HG03066 (cell line): ENCODE data around the gene KIR3DL1.
"Not testable (repeated sequence)": the region's sequence is repeated elsewhere in the genome, so short reads cannot be mapped to it uniquely, and the experiment has no call there.

Experiments used
- ATAC-seq: cut with Tn5 transposase; IDR thresholded peaks from one replicate; pipeline ENCODE4 v1.9.1; 2021; ENCODE audit warnings: low read depth; ENCODE audit not compliant: unreplicated experiment

The KIR3DL1 gene

DNA sequence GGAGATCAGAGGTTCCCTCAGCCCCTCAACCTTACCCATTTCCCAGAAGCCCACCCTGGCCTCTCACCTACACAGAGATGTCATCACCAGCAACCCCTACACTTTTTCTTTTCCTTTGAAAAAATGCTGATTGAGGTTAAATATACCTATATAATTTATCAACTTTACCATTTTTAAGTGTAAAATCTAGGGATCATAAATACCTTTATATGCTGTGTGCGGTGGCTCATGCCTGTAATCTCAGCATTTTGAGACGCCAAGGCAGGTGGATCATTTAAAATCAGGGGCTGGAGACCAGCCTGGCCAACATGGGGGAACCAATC lies 9.8 kb upstream of the KIR3DL1 start:
- ATAC-seq = no peak

- ATAC-seq = not testable (repeated sequence)
Observed at GRCh38 chr19:54814571-54814970, 1.7 kb upstream of the KIR3DL1 start.

GRCh38 chr19:54817670-54818536 lies 1.6 kb downstream of the KIR3DL1 start:
- ATAC-seq = no peak

DNA sequence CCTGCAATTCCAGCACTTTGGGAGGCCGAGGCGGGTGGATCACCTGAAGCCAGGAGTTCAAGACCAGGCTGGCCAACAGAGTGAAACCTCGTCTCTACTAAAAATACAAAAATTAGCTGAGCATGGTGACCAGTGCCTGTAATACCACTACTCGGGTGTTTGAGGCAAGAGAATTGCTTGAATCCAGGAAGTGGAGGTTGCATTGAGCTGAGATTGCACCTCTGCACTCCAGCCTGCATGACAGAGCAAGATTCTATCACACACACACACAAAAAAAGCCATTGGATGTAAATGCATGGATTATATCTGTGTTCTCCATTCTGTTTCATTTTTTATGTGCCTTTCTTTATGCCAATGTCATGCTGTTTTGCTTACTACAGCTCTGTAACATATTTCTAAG lies 8.1 kb downstream of the KIR3DL1 start:
- ATAC-seq = not testable (repeated sequence)

- not testable (repeated sequence) for ATAC-seq
Observed at GRCh38 chr19:54825326-54825725, 9.1 kb downstream of the KIR3DL1 start.

DNA sequence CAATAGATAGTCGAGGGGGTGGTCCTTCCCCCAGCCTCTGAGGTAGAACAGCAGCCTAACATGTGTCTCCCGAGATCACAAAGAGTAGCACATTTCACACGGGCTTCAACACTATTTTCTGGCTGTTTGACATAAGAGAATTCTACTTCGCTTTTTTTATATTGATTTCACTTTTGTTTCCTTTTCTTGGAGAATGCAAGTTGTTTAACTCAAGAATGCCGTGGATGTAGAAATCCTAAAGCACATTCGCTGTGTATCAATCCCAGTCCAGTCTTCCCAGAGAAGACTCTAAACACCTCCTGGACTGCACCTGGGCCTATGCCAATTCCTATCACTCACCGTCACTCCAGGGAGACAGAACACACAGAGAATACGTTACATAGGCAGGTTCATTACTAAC lies 11.8 kb downstream of the KIR3DL1 start:
- ATAC-seq = not testable (repeated sequence)

- ATAC-seq = not testable (repeated sequence)
Observed at GRCh38 chr19:54832496-54832895, 16.2 kb downstream of the KIR3DL1 start, which contains the start of gene KIR2DS4. Gene KIR2DS4, plus strand, starts transcription at chr19:54832676.

DNA sequence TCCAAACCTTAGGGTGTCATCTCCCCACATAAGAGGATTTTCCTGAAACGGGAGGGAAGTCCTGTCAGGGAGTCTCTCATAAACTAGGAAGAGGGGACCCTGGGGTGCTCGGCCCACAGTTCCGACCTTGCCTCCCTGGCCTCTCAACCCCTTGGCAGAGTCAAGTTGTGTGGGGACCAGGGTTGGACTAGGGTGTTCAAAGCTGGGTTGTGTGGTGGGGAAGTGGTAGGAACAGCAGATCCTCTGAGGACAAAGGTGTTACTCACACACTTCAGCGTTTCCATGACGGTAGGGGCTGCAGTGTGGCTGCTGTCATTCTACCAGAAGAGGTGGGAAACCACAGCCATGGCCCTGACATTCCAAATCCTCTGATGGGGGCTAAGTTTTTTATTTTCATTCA lies 18.9 kb downstream of the KIR3DL1 start:
- ATAC-seq = not testable (repeated sequence)

GRCh38 chr19:54837522-54837921 lies 21.3 kb downstream of the KIR3DL1 start:
- ATAC-seq = not testable (repeated sequence)

GRCh38 chr19:54843171-54843570 lies 26.9 kb downstream of the KIR3DL1 start:
- not testable (repeated sequence) for ATAC-seq

GRCh38 chr19:54850061-54850640 lies 33.9 kb downstream of the KIR3DL1 start, which contains the start of gene KIR3DL2:
Gene KIR3DL2, plus strand, starts transcription at chr19:54850443. Its CDS starts 33 bp downstream, at chr19:54850476.
- not testable (repeated sequence) for ATAC-seq

DNA sequence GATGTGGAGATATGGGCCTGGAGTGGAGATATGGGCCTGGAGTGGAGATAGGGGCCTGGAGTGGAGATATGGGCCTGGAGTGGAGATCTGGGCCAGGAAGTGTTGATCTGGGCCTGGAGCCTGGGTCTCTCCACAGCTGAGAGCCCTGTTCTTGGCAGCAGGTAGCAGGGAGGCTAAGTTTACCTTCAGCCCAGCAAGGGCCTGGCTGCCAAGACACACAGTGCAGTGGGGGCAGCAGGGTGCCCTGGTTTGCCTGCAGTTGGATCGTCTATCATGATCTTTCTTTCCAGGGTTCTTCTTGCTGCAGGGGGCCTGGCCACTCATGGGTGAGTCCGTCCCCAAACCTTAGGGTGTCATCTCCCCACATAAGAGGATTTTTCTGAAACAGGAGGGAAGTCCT lies 34.7 kb downstream of the KIR3DL1 start:
- ATAC-seq = no peak

DNA sequence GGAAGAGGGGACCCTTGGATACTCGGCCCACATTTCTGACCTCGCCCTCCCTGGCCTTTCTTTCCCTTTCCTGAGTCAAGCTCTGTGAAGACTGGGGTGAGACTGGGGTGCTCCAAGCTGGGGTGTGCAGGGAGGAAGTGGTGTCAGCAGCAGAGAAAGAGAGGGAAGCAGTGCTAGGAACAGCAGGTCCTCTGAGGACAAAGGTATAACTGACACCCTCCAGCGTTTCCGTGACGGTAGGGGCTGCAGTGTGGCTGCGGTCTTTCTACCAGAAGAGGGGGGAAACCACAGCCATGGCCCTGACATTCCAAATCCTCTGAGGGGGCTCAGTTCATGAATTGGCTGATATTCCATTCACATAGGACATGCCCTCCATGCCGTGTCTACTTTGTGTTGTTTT lies 35.1 kb downstream of the KIR3DL1 start:
- no peak for ATAC-seq

- not testable (repeated sequence) for ATAC-seq
Observed at GRCh38 chr19:54855241-54855640, 39.0 kb downstream of the KIR3DL1 start.

- ATAC-seq = not testable (repeated sequence)
Observed at GRCh38 chr19:54858476-54858875, 42.2 kb downstream of the KIR3DL1 start.

DNA sequence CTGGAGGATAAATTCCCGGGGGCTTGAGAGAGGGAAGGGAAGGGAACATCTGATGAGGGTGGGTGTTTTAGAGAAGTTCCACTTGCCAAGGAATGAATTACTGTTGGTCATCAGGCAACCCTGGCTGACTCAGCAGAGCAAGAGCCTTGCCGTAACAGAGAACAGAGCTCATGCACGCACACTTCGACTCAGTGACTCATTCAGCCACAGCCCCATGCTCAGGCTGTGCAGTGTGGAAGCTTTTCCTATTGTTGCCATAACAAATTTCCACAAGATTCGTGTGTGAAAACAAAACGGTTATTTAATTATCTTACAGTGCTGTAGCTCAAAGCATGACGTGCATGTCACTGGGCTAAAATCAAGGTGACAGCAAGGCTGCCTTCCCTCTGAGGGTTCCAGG lies 43.2 kb downstream of the KIR3DL1 start:
- not testable (repeated sequence) for ATAC-seq

GRCh38 chr19:54863459-54863858 lies 47.2 kb downstream of the KIR3DL1 start:
- not testable (repeated sequence) for ATAC-seq

GRCh38 chr19:54871696-54872095 lies 55.4 kb downstream of the KIR3DL1 start:
- no peak for ATAC-seq

GRCh38 chr19:54873990-54874389 lies 57.7 kb downstream of the KIR3DL1 start, which contains the start of gene FCAR:
Gene FCAR, plus strand, starts transcription at chr19:54874235. Its CDS starts 55 bp downstream, at chr19:54874290.
- no peak for ATAC-seq

DNA sequence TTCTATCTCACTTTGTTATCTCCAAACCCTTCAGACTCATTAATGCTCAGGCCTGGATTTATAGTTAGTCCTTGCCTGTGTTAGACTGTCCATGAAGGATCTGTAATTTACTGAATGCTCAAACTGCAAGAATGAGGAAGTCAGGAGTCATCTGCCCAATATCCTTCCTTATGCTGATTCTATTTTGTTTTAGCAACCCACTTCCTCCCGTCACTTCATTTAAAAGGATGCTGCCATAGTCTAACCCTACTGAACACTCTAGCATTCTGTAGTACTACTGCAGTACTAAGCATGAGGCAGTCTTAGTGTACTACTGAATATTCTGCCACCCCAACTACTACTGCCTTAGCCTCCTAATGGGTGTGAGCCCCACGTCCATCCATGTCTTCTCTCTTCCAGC lies 59.2 kb downstream of the KIR3DL1 start:
- ATAC-seq = no peak

DNA sequence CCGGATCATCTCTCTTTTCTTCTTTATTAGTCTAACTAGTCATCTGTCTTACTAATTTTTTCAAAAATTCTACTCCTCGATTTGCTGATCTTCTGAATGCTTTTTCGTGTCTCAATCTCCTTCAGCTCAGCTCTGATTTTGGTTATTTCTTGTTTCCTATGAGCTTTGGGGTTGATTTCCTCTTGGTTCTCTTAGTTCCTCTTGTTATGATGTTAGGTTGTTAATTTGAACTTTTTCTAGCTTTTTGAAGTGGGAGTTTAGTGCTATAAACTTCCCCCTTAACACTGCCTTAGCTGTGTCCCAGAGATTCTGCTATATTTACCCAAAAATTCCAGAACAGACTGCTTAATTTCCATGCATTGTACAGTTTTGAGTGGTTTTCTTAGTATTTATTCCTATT lies 61.2 kb downstream of the KIR3DL1 start:
- ATAC-seq = no peak
